NT2/D1 (cell line): ENCODE measurements around the gene PRR29.

Source experiments
- SUZ12 ChIP-seq: IDR thresholded peaks from 2 replicates; pipeline ENCODE4 v1.6.1; 2011; ENCODE audit not compliant: insufficient read length, insufficient read depth; ENCODE audit errors: extremely low read depth
- YY1 ChIP-seq: IDR thresholded peaks from 2 replicates; pipeline ENCODE4 v1.6.1; 2011; ENCODE audit not compliant: insufficient read length, insufficient read depth

GRCh38 chr17:63991611-63992010 lies 6.5 kb upstream of the PRR29 start:
- TF ChIP-seq SUZ12 (no peak), YY1 (no peak)
